Uterus (tissue), 4 donors: Measurements from ENCODE around the gene SINHCAF. TPM values are rescaled to one million over a fixed set of nuclear protein-coding genes. Genes with fewer than 3 reads are reported as not detected.
A peak's percentile ranks its signal among the peaks of the same experiment; 100 is the strongest.

ENCODE experiments used
- DNase-seq, 2 donors: peaks; one replicate each; pipeline ENCODE4 v3.0.0-alpha.2; 2019 to 2020
- H3K27ac ChIP-seq, 2 donors: fragments of 200-600 bp; sonication (generic); 1 replicate in 1 of 2; 2 replicates in 1 of 2; pipeline ENCODE4 v1.5.1; 2016 to 2018
- H3K27me3 ChIP-seq, 2 donors: fragments of 200-600 bp; sonication (generic); one replicate each; pipeline ENCODE4 v1.5.1; 2018 to 2019; ENCODE audit warnings: control low read depth in 1 of 2
- H3K36me3 ChIP-seq, 2 donors: fragments of 200-600 bp; sonication (generic); one replicate each; pipeline ENCODE4 v1.5.1; 2019; ENCODE audit warnings: control low read depth in 1 of 2
- H3K4me1 ChIP-seq, 2 donors: fragments of 200-600 bp; sonication (generic); one replicate each; pipeline ENCODE4 v1.5.1; 2018 to 2019; ENCODE audit warnings: control low read depth in 1 of 2
- H3K4me3 ChIP-seq, 2 donors: fragments of 200-600 bp; sonication (generic); 1 replicate in 1 of 2; 2 replicates in 1 of 2; pipeline ENCODE4 v1.5.1; 2018 to 2019; ENCODE audit warnings: mild to moderate bottlenecking in 1 of 2
- H3K9me3 ChIP-seq, 2 donors: fragments of 200-600 bp; sonication (generic); one replicate each; pipeline ENCODE4 v1.5.1; 2019; ENCODE audit warnings: control low read depth in 1 of 2
- CTCF ChIP-seq, 4 experiments: fragments of 200-600 bp in 2 of 4; fragments of 450-650 bp in 2 of 4; sonication (generic) in 2 of 4; IDR thresholded peaks; one replicate each; pipeline ENCODE4 v1.5.1; 2016 to 2019; ENCODE audit warnings: antibody characterized with exemption in 4 of 4, mild to moderate bottlenecking in 2 of 4, moderate library complexity in 1 of 4
- POLR2A ChIP-seq, 2 donors: fragments of 450-650 bp; IDR thresholded peaks; one replicate each; pipeline ENCODE4 v1.6.1; 2016; ENCODE audit warnings: antibody characterized with exemption in 2 of 2, mild to moderate bottlenecking in 1 of 2, moderate library complexity in 1 of 2
- intact Hi-C: fragments of 100-400 bp; cut with DNase I; formaldehyde crosslinking; loops from one replicate; pipeline ENCODE4 v1.15.1; 2023; ENCODE audit warnings: low total_unique reads
- total RNA-seq, 4 donors: library from RNA; depleted of rRNA in 3 of 4; stranded (reverse); fragments of >200 nt in 3 of 4; gene quantifications; one replicate each; pipeline versions ENCODE4 v1.1.0 to v1.2.4, GENCODE V29; 2014 to 2023
- donor health status: DM: yes; HTN: yes; CAD: no.

SINHCAF gene
- total RNA-seq, 4 donors from 2014 or later = 26.1 to 237 (median 109) TPM

GRCh38 chr12:31312431-31312830 is 13.5 kb downstream of the SINHCAF start:
- DNase-seq = no peak
- Histone ChIP-seq H3K27ac (no peak overlapping the region), H3K36me3 (no peaks in the 10 kb centered on the region), H3K9me3 (no peaks in the 10 kb centered on the region), H3K4me3 (no peak overlapping the region), H3K4me1 (peaks cover 0 to 24% of the 10 kb centered on the region in 2 donors), H3K27me3 (no peaks in the 10 kb centered on the region)
- intact Hi-C loops = no loop called here
- TF ChIP-seq CTCF (IDR thresholded peaks at IDR 0.05) = no peak
- TF ChIP-seq POLR2A (IDR thresholded peaks at IDR 0.05) = no peak

- Histone ChIP-seq H3K27ac (no peak overlapping the region), H3K36me3 (no peaks in the 10 kb centered on the region), H3K4me3 (no peak overlapping the region), H3K27me3 (no peaks in the 10 kb centered on the region), H3K4me1 (peaks cover 0 to 21% of the 10 kb centered on the region in 2 donors), H3K9me3 (no peaks in the 10 kb centered on the region)
- intact Hi-C loops = no loop called here
- TF ChIP-seq POLR2A (IDR thresholded peaks at IDR 0.05) = no peak
- TF ChIP-seq CTCF (IDR thresholded peaks at IDR 0.05) = no peak
- no peak for DNase-seq
These were observed 14.2 kb downstream of the SINHCAF start for GRCh38 chr12:31311634-31312258.

- Histone ChIP-seq H3K27me3 (no peaks in the 10 kb centered on the region), H3K4me3 (no peak overlapping the region), H3K9me3 (no peaks in the 10 kb centered on the region), H3K4me1 (peaks cover 0 to 11% of the 10 kb centered on the region in 2 donors), H3K36me3 (no peaks in the 10 kb centered on the region), H3K27ac (no peak overlapping the region)
- DNase-seq = no peak
- TF ChIP-seq POLR2A (IDR thresholded peaks at IDR 0.05) = no peak
- no peak for TF ChIP-seq CTCF (IDR thresholded peaks at IDR 0.05)
- intact Hi-C loops = no loop called here
These were observed 15.5 kb downstream of the SINHCAF start for GRCh38 chr12:31310488-31310887.

GRCh38 chr12:31309279-31309678 is 16.7 kb downstream of the SINHCAF start:
- no peak overlapping the region for H3K27ac ChIP-seq
- no peak for TF ChIP-seq POLR2A (IDR thresholded peaks at IDR 0.05)
- no peak for TF ChIP-seq CTCF (IDR thresholded peaks at IDR 0.05)
- no peak overlapping the region for H3K4me3 ChIP-seq
- H3K36me3 ChIP-seq = no peaks in the 10 kb centered on the region
- no peaks in the 10 kb centered on the region for H3K9me3 ChIP-seq
- intact Hi-C loops = no loop called here
- DNase-seq = no peak
- no peaks in the 10 kb centered on the region for H3K27me3 ChIP-seq
- H3K4me1 ChIP-seq = peaks cover 0 to 6% of the 10 kb centered on the region in 2 donors

- peaks cover 0 to 6% of the 10 kb centered on the region in 2 donors for H3K4me1 ChIP-seq
- peak overlapping the region in 1 of 2 donors; percentile 31 for H3K27ac ChIP-seq
- no peaks in the 10 kb centered on the region for H3K9me3 ChIP-seq
- H3K4me3 ChIP-seq = no peak overlapping the region
- intact Hi-C loops = no loop called here
- H3K36me3 ChIP-seq = no peaks in the 10 kb centered on the region
- DNase-seq = no peak
- TF ChIP-seq POLR2A (IDR thresholded peaks at IDR 0.05) = no peak
- no peaks in the 10 kb centered on the region for H3K27me3 ChIP-seq
These were observed 17.8 kb downstream of the SINHCAF start for GRCh38 chr12:31308116-31308515.
